ENCODE data around the gene DENND4C.
"Not testable (repeated sequence)": the region's sequence is repeated elsewhere in the genome, so short reads cannot be mapped to it uniquely, and the experiment has no call there.

Gene DENND4C
- 79.3 to 247 reads per million in 2 experiments for total RNA-seq

DNA sequence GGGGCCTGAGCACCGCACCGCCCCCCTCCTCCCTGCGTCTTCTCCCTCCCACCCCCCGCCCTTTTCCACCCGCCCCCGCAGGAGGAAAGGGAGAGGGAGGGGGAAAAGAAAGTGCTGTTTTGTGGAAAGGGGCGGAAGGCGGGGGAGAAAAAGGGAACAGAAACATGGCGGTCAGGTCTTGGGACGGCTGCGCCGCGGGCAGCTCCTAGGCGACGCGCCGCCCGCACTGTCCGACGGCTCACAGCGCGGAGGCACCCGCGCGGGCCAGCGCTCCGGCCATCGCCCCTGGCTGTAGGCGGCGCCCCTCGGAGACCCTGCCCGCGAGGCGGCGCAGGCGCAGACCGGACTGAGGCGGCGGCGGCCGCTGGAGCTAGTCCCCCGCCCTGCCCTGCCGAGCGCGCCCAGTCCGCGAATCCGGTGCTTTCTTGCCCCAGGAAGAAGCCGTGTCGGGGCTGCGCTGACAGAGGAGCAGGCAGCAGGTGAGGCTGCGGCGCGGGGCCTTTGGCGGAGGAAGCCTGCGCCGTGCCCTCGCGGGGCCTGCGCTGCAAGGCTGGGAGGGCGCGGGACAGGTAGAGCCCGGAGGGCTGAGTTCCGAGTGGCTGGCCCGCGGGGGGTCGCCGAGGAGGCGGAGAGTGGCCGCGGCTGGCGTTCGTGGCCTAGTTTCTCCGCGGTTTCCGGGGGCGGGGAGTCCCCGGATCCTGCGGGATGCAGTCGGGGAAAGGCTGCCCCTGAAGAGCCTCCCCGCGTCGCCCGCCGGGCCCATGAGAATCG, at the start of gene DENND4C:
Gene DENND4C (plus strand): TSS at position 339 of the 771 bp plus-strand sequence. CDS start 45,482 bp downstream, outside the sequence.
- DNase-seq (ENCODE audit: low read depth): peak; percentile 71

DNA sequence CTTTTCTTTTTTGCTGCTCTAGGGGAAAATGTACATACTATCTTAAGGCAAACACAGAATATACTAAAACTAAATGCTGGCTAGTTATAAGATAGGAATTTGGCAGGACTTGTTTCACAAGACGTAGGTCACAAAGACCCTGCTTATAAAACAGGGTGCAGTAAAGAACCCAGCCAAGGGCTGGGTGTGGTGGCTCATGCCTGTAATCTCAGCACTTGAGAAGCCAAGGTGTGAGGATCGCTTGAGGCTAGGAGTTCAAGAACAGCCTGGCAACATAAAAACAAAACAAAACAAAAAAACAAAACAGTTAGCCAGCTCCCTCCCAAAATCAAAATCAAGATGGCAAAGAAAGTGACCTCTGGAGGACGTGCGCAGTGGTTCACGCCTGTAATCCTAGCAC, 49.5 kb upstream of the DENND4C start:
- DNase-seq (ENCODE audit: low read depth): no peak

DNA sequence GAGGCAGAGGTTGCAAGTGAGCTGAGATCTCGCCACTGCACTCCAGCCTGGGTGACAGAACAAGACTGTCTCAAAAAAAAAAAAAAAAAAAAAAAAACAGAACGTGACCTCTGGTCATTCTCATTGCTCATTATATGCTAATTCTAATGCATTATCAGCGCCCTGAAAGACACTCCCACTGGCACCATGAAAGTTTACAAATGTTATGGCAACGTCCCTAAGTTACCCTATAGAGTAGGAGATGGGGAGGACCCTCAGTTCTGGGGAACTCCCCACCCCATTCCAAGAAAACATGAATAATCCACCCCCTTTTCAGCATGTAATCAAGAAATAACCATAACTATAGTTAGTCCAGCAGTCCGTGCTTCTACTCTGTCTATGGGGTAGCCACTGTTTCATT, 48.9 kb upstream of the DENND4C start:
- no peak for DNase-seq (ENCODE audit: low read depth)

DNA sequence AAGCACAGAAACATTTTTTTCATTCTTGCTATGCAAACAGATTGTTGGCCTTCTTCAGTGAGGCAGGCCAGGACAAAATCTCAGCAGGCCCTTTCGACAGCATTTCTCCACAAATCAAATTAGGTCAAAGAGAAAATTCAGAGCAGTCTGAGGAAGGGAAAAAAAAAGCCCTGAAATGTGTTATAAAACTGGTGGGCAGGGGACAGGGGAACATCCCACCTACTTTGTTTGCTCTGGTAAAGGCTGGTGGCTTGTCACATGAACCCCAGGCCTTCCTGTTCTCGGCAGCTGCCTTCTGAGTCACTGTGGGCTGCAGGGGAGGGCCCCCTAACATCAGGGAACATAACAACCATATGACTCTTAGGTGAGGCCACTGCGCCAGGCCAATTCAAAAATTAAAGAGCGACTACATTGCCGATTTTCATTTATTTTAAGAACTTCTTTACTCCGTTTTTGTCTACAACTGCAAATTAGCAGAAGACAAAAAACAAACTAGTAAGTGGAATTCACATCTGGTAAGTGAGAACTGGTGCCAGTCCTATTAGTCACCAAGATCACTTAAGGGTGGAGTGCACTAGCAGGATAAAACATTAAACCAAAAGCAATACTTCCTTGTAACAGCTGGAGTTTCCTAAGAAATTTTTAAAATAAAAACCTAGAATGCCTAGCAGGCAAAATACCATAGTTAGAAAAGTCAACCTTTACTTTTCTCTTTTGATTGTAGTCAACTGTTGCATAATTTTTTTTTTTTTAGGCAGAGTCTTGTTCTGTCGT, 46.2 kb upstream of the DENND4C start:
- DNase-seq (ENCODE audit: low read depth): peak; percentile 41

DNA sequence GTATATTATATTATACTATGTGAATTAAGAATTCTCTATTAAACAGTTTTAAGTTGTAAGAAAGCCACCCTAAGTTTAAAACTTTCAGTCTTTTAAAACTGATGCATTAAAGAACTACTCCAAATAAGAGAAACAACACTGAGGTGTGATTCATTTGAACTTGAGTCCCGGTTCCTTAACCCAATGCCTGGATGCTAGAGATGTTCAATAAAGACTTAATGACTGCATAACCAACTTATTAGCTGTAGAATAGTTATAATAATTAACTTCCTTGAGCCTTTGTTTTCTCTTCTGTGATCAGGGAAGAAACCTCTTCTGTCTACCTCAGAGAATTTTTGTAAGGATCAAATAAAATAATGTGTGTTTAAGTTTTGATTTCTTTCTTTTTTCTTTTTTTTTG, 45.3 kb upstream of the DENND4C start:
- DNase-seq (ENCODE audit: low read depth): no peak

DNA sequence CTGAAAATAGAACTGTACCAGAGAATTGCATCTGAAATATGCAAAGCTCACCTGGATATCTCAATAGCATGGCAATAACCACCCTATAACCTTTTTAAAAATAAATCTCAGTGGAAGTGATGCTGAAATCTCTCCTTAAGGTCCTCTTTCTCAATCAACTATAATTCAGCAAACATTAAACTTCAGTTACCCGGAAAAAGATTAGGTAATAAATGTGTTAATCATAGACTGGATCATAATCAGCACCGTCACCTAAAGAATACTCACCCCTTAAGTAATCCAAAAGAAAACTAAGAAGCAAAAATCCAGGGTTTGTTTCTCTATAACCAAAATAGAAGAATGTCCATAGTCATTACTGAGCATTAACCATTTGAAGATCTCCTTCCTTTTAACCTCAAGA, 44.3 kb upstream of the DENND4C start:
- DNase-seq (ENCODE audit: low read depth): no peak

DNA sequence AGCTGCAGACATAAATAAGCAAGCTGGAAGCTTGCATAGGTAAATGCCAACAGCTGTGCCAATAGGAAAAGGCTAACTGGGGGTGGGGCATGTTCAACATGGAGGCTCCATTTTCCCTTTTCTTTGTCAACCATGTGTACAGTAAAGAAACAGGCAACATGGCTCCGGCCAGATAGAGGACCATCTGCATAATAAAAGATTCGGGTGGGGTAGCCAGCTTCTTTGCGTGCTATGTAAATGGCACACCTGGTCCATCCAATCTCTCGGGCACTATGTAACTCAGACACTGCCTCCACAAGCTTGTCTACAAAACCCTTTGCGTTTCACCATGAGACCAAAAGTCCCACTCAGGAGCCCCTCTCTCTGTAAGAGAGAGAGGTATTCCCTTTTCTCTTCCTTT, 41.7 kb upstream of the DENND4C start:
- DNase-seq (ENCODE audit: low read depth): no peak

DNA sequence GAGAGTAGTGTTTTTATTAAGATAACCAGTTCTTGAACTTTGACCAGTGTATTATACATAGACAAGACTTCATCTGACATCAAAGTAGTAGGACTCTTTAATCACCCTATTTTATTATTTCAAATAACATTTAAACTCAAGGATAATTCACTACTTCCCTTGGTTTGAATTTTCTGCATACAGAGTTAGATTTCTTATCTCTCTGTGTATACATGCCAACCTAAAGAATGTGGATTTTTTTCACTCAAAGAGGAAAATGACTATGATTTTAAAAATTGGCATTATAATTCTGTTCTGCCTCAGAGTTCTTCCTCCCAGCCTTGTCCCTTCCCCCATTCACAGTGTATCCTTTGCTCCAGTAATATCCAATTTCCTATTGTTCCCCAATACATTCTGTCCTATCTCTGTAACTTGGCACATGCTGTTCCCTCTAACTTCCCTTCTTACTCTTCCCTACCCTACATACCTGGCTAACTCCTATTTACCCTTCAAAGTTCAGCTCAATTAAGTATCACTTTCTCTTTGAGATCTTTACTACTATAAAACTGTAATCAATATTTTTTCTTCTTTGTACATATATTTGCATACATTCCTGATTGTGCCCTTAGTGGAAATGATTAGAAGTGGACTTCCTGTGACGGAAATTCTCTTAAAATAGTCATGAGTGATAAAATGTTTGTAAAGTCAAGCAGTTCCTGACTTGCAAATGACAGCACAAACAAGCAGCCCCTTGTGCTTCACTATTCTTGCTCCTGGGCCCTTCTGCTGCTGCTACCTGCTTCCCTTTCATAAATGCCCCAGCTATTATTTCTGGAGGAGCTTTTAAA, 38.1 kb upstream of the DENND4C start:
- DNase-seq (ENCODE audit: low read depth): no peak

DNA sequence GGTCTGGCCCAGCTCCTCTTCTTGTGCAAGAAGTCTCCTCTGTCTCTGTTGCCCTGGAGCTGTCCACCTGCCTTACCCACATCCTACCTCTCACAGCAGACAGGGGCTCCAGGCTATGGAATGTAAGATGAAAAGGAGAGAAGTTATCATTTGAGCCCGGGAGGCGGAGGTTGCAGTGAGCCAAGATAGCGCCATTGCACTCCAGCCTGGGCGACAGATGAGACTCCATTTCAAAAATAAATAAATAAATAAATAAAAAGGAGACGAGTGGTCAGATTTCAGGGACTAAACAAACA, 37.5 kb upstream of the DENND4C start:
- no peak for DNase-seq (ENCODE audit: low read depth)

DNA sequence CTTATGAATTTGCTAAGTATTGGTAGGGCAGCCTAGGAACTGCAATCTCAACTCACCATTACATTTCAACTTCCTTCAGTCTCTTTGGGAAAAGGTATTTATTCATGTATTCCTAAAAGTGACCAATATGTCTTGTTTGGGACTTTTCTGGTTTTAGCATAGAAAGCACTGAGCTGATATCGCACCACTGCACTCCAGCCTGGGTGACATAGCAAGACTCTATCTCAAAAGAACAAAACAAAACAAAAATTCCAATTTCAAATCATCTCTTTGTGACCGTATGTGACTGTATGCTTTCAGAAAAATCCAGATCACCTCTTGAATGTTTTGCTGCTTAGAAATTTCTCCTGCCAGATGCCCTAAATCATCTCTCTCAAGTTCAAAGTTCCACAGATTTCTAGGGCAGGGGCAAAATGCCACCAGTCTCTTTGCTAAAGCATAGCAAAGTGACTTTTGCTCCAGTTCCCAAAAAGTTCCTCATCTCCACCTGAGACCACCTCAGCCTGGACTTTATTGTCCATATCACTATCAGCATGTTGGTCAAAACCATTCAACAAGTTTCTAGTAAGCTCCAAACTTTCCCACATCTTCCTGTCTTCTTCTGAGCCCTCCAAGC, 37.0 kb upstream of the DENND4C start:
- DNase-seq (ENCODE audit: low read depth): not testable (repeated sequence)

DNA sequence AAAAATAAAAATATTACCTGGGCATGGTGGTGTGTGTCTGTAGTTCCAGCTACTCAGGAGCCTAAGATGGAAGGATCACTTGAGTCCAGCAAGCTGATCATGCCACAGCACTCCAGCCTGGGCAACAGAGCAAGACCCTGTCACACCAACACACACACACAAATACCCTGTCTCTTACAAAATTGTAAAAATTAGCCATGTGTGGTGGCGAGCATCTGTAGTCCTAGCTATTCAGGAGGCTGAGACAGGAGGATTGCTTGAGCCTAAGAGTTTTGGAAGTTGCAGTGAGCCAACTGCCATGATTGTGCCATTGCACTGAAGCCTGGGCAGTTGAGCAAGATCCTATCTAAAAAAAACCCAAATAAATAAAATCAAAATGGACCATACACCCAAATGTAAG, 32.1 kb upstream of the DENND4C start:
- no peak for DNase-seq (ENCODE audit: low read depth)

DNA sequence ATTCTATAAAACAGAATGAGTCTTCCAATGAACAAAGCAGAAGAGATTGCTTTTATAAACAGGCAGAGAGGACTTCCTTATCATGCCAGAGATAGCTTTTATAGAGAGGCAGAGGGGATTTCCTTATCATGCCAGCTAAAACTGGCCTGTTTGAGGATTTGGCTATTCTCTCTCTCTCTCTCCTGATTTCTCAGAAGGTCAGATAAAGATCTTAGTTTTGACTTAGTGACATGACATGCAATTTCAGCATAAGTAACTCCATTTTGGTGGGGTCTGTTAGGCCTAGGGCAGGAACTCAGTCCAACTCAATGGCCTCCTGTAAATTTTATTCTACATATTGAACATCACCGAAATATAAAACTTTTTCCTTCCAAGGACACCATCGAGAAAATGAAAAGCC, 31.5 kb upstream of the DENND4C start:
- no peak for DNase-seq (ENCODE audit: low read depth)

DNA sequence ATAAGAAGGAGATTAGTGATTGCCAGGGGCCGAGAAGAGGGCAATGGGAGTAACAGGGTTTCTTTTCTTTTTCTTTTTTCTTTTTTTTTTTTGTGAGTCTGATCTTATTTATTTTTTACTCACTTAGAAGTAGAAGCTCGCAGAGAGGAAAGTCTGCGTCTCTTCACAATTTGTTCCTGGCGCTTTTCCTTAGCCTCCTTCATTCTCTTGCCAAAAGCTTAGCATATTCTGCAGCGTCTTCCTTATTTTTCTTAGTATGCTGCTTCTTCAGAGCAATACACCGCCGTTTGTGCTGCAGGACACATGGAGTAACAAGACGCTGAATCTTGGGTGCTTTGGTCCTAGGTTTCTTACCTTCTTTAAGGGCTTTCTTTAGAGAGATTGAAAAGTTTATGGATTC, 30.3 kb upstream of the DENND4C start:
- no peak for DNase-seq (ENCODE audit: low read depth)

DNA sequence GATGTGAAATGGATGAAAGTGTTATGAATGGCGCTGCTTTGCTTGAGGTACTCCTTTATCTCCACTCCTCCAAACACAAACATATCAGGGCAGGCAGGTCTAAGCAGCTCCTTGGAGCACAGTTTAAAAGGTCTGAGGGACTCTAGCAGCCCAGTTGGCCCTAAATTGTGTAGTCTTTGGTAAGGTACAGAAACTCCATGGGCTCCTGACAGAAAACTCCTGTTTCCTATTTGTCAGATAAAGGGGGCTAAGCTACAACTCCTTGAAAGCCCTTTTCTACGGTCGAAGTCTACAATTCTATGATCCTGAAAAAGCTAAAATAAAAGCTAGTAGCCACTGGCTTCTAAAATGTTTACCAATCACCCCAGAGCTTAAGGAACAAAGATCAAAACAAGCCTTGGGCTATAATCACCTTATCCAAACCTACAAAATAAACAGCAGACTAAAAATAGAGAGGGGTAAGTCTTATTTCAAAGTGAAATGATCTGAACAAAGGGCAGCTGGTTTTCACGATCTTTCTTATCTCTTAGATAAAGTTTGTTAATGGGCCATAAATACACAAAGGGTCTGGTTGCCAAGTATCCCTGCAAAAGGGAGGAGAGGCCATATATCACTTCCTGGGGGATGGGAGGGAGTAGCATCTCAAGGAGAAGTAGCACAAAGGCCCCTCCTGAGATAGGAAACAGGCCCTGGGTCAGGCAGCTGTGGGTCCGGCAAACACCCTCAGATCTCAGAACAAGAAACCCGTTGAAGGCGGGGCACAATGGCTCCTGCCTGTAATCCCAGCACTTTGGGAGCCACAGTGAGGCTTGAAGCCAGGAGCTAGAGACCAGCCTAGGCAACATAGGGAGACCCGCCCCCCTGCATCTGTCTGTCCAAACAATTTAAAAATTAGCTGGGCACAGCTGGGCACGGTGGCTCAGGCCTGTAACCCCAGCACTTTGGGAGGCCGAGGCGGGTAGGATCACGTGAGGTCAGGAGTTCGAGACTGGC, 28.3 kb upstream of the DENND4C start:
- no peak for DNase-seq (ENCODE audit: low read depth)

DNA sequence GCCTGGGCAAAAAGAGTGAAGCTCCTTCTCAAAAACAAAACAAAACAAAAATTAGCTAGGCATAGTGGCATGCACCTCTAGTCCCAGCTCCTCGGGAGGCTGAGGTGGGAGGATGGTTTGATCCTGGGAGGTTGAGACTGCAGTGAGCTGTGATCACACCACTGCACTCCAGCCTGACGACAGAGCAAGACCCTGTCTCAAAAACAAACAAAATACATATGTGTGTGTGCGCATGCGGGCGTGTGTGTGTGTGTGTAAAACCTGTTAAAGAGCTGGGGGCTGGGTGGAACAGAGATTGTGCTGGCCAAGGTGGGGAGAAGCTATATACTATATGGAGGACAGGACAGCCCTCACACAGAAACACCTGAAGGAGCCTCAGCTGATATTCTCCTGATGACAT, 27.4 kb upstream of the DENND4C start:
- no peak for DNase-seq (ENCODE audit: low read depth)

DNA sequence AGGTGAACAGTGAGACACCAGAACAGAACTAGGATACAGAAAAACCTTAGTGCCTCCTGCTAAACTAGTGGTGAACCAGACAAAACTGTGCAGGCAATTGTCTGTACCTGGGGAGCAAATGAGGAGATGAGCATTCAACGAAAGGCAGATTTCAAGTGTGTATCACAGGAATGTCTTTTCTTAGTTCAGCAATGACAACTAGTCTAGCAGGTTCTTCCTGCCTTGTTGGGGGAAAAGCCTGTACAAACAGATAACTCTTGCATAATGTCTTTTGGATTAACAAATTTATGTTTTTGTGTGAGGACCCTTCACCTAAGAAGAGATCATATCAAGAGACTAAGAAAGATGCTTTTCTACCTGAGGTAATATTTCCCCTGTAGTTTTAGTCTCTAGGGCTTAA, 21.8 kb upstream of the DENND4C start:
- DNase-seq (ENCODE audit: low read depth): no peak

DNA sequence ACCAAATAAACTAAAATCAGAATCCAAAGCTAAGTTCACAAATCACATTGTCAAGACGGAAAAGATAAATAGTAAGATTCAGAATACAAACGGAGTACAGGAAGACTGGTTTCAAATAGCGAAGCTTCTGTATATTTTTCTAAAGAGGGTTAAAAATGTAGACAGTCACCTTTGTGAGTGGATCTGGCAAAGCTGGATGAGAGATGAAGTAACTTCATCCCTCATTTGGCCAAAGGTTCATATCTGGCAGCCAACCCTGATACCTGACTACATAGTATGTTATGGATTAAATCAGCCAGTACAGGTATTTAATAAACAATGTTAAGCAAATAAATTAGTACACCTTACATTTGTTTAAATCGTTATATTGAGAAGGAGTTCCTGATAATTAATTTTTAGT, 21.3 kb upstream of the DENND4C start:
- no peak for DNase-seq (ENCODE audit: low read depth)

DNA sequence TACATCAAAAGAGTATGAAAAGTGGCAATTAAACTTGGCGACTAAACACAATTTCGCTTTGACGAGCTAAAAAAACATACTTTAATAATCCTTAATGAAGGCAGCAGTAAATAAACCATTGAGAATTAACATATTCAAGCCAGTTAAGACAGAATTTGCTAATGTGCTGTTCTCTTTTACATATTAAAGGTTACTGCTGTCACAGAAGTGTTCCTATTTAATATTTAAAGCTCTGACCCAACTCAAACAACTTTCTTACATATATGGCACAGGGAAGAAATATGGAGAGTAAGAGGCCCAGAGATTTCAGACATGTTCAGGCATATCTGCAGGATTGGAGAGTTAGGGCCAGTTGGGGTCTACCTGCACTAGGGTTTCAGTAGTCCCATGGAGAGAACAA, 16.7 kb upstream of the DENND4C start:
- no peak for DNase-seq (ENCODE audit: low read depth)

DNA sequence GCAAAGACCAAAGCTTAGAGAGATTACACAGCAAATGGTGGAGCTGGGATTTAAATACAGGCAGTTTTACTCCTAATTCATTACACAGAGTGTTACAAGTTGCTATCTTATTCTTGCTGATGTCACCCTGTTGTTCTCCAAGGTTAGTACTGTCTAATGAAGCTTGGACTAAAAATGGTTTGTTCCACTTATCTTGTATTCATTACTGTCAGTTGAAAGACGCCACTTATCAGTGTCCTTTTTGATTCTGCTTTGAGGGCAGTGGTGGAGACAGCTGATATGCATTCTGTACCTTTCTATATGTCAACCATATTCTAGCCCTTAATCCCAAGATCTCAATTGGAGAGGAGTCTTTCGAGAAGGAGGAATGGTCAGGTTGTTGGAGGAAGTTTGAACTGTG, 14.0 kb upstream of the DENND4C start:
- no peak for DNase-seq (ENCODE audit: low read depth)

DNA sequence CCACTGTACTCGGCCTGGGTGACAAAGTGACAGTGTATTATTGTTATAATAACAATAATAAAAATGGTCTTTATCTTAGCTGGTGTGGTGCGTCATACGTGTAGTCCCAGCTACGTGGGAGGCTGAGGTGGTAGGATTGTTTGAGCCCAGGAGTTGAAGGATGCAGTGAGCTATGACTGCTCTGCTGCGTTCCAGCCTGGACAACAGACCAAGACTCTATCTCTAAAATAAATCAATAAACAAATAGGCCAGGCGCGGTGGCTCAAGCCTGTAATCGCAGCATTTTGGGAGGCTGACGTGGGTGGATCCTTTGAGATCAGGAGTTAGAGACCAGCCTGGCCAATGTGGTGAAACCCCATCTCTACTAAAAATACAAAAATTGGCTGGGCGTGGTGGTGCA, 9.2 kb upstream of the DENND4C start:
- no peak for DNase-seq (ENCODE audit: low read depth)

DNA sequence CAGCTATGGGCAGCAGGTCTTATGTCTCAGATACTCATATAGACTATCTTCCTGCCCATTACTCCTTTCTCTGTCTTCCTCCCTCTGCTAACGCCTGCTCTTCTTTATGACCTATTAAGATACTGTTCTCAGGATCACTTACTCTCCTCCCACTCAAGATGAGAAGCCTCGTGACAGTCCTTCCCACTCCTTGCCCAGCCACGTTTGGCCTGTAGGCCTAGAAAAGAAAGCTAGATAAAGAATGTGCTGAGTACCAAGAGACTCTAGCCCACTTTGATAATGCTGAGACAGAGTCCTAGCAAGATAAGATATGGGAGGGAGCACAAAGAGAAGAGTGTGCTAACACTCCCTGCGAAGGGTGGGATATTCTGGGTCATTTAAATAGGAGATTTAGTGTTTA, 6.8 kb upstream of the DENND4C start:
- DNase-seq (ENCODE audit: low read depth): no peak
